ENCODE results near the gene PTPRD.

DNA sequence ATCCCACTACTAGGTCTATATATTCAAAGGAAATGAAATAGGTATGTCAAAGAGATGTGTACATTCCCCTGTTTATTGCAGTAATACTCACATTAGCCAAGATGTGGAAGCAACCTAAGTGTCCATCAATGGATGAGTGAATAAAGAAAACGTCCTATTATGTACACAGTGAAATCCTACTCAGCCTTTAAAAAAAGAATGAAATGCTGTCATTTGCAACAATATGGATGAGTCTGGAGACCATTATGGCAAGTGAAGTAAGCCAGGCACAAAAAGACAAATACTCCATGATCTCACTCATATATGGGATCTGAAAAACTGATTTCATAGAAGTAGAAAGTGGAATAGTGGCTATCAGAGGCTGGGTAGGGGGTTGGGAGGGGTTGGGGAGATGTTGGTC lies 1904.1 kb downstream of the PTPRD start:
- TF ChIP-seq EZH2 (IDR thresholded peaks at IDR 0.05) (no peak), POLR2AphosphoS5 (IDR thresholded peaks at IDR 0.05; ENCODE audit: borderline replicate concordance, low read depth, low read length) (no peak), FOXP2 (optimal IDR thresholded peaks at IDR 0.05; ENCODE audit: control extremely low read depth, extremely low read length, insufficient read depth) (no peak)
